HepG2 (cell line): Measurements from ENCODE around the gene RPL23. TPM values are rescaled to one million over a fixed set of nuclear protein-coding genes. Genes with fewer than 3 reads are reported as not detected.

Experiments
- BRD4 ChIP-seq: sonication (generic); formaldehyde crosslinking; IDR thresholded peaks from 2 replicates; pipeline ENCODE4 v1.4.0; 2020; ENCODE audit warnings: missing genetic modification reagents
- FOXC1 ChIP-seq: sonication (generic); formaldehyde crosslinking; IDR thresholded peaks from 2 replicates; pipeline ENCODE4 v1.8.0; 2022; ENCODE audit warnings: mild to moderate bottlenecking, missing genetic modification reagents, borderline replicate concordance
- GLI4 ChIP-seq: sonication (generic); formaldehyde crosslinking; IDR thresholded peaks from 2 replicates; pipeline ENCODE4 v1.5.1; 2020; ENCODE audit warnings: missing genetic modification reagents, mild to moderate bottlenecking, moderate library complexity, borderline replicate concordance
- KAT7 ChIP-seq: IDR thresholded peaks from 2 replicates; pipeline ENCODE4 v1.6.1; 2018; ENCODE audit warnings: borderline replicate concordance, missing compliant biosample characterization
- KAT8 ChIP-seq: IDR thresholded peaks from 2 replicates; pipeline ENCODE4 v1.6.1; 2016; ENCODE audit warnings: missing genetic modification reagents, missing compliant biosample characterization
- KMT2B ChIP-seq: IDR thresholded peaks from 2 replicates; pipeline ENCODE4 v1.6.1; 2016; ENCODE audit warnings: missing genetic modification reagents, missing compliant biosample characterization
- MTF2 ChIP-seq: sonication (generic); formaldehyde crosslinking; IDR thresholded peaks from 2 replicates; pipeline ENCODE4 v1.5.0; 2020; ENCODE audit warnings: missing genetic modification reagents, borderline replicate concordance
- NCOA1 ChIP-seq: sonication (generic); formaldehyde crosslinking; IDR thresholded peaks from 2 replicates; pipeline ENCODE4 v1.9.0; 2021; ENCODE audit warnings: missing genetic modification reagents
- RELA ChIP-seq: sonication (generic); formaldehyde crosslinking; IDR thresholded peaks from 2 replicates; pipeline ENCODE4 v1.4.0; 2020; ENCODE audit warnings: missing genetic modification reagents
- STAG1 ChIP-seq: sonication (generic); formaldehyde crosslinking; IDR thresholded peaks from 2 replicates; pipeline ENCODE4 v1.4.0; 2020; ENCODE audit warnings: missing genetic modification reagents
- ZNF20 ChIP-seq: sonication (generic); formaldehyde crosslinking; IDR thresholded peaks from 2 replicates; pipeline ENCODE4 v1.4.0; 2020; ENCODE audit warnings: mild to moderate bottlenecking, moderate library complexity, missing genetic modification reagents
- ZNF24 ChIP-seq: fragments of 450-650 bp; IDR thresholded peaks from 2 replicates; pipeline ENCODE4 v1.6.1; 2017; ENCODE audit warnings: antibody characterized with exemption, mild to moderate bottlenecking
- ZNF335 ChIP-seq: sonication (generic); formaldehyde crosslinking; IDR thresholded peaks from 2 replicates; pipeline ENCODE4 v1.4.0; 2020; ENCODE audit warnings: missing genetic modification reagents
- ZNF33A ChIP-seq: sonication (generic); formaldehyde crosslinking; IDR thresholded peaks from 2 replicates; pipeline ENCODE4 v1.5.1; 2020; ENCODE audit warnings: missing genetic modification reagents, mild to moderate bottlenecking, moderate library complexity, borderline replicate concordance
- ZNF501 ChIP-seq: sonication (generic); formaldehyde crosslinking; IDR thresholded peaks from 2 replicates; pipeline ENCODE4 v1.5.1; 2020; ENCODE audit warnings: mild to moderate bottlenecking, moderate library complexity, missing genetic modification reagents
- ZNF782 ChIP-seq: sonication (generic); formaldehyde crosslinking; IDR thresholded peaks from 2 replicates; pipeline ENCODE4 v1.4.0; 2020; ENCODE audit warnings: missing genetic modification reagents, mild to moderate bottlenecking, borderline replicate concordance
- ZSCAN22 ChIP-seq: sonication (generic); formaldehyde crosslinking; IDR thresholded peaks from 2 replicates; pipeline ENCODE4 v1.4.0; 2020; ENCODE audit warnings: mild to moderate bottlenecking, missing genetic modification reagents
- polyA plus RNA-seq, 8 experiments: library from polyadenylated mRNA; depleted of rRNA in 3 of 8; stranded (reverse) in 7 of 8; unstranded in 1 of 8; fragments of >200 nt; fragmentation: Illumina TruSeq in 4 of 8; extraction: Trizol in 4 of 8; gene quantifications; 2 replicates each; pipeline versions ENCODE4 v1.2.1 to v1.2.3, GENCODE V29; 2011 to 2016; ENCODE audit warnings: low read depth in 4 of 8, missing spikeins in 1 of 8, mixed read lengths in 1 of 8; ENCODE audit not compliant: insufficient read depth in 1 of 8
- total RNA-seq, 5 experiments: library from RNA; depleted of rRNA; stranded (reverse); fragments of >200 nt; fragmentation: Illumina TruSeq; extraction: Trizol; gene quantifications; 2 replicates each; pipeline ENCODE4 v1.2.3, GENCODE V29; 2016; ENCODE audit warnings: low read depth in 1 of 5
- TF ChIP-seq, protein P1 (sequence below): sonication (generic); formaldehyde crosslinking; IDR thresholded peaks from 2 replicates; pipeline ENCODE4 v1.8.0; 2022; ENCODE audit warnings: missing genetic modification reagents, low read depth, mild to moderate bottlenecking, borderline replicate concordance
- TF ChIP-seq, protein P2 (sequence below): sonication (generic); formaldehyde crosslinking; IDR thresholded peaks from 2 replicates; pipeline ENCODE4 v1.4.0; 2020; ENCODE audit warnings: mild to moderate bottlenecking, low read depth, missing genetic modification reagents
- TF ChIP-seq, protein P3 (sequence below): sonication (generic); formaldehyde crosslinking; IDR thresholded peaks from 2 replicates; pipeline ENCODE4 v1.5.1; 2020; ENCODE audit warnings: missing genetic modification reagents, mild to moderate bottlenecking, borderline replicate concordance
- TF ChIP-seq, protein P4 (sequence below): sonication (generic); formaldehyde crosslinking; IDR thresholded peaks from 2 replicates; pipeline ENCODE4 v1.5.1; 2020; ENCODE audit warnings: mild to moderate bottlenecking, moderate library complexity, missing genetic modification reagents

The RPL23 gene
- total and polyA plus RNA-seq, 2 of the 13 experiments (the other 11 are each of a cell fraction or from before 2014, with no cell fraction given): 2,790 to 4,860 TPM

DNA sequence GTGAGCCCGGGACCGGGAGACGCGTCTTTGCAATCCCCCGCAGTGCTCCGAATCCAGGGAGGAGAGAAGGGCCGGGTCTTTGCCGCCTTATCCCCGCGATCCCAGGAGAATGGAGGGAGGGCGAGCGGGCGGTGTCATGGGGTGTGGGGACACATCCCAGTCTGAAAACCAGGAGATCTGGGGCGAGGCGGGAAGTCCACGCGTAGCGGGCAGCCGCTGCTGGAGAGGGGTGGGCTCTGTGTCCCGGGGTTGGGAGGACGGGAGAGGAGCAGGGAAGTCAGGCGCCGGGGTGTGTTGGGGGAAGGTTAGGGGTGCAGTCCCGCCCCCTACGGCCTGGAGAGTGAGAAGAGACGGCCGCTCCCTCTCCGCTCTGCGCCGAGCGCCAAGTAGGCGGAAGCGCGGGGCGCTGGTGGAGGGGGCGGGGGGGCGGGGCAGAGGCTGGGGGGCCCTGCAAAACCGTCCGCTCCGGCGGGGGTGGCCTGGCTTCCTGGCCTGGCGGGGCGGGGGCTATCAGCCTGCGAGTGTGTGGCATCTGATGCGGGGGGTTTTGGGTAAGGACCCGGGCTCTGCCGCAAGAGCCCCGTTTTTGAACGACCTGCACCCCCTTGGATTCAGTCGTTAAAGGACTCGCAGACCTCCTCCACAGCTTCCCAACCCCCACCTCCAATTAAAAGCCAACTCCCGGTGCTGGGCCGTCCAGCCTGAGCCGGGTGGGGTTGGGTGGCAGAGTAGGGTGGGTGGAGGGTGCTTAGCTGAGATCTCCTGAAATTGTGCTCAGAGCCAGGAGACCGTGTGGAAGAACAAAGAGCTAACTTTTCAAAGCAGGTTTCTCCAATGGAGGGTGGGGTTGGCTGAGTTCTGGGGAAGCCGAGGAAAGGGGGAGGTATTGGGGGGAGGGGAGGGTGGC, 17.0 kb upstream of the RPL23 start (continued):
- TF ChIP-seq BRD4 (CRISPR knock-in tag) (no peak), STAG1 (CRISPR knock-in tag) (no peak), FOXC1 (CRISPR knock-in tag) (no peak), MTF2 (CRISPR knock-in tag) (no peak), KAT8 (CRISPR knock-in tag) (0 out of 2 replicates have a peak, but pooled peaks have one; percentile 8), ZNF782 (CRISPR knock-in tag) (peak; percentile 51; the same call in 1 of the 2 replicates), ZSCAN22 (CRISPR knock-in tag) (no peak), GLI4 (CRISPR knock-in tag) (no peak), KAT7 (no peak), ZNF24 (no peak), ZNF20 (no peak; the same call in 1 of the 2 replicates), ZNF501 (CRISPR knock-in tag) (no peak), NCOA1 (CRISPR knock-in tag) (no peak), ZNF335 (CRISPR knock-in tag) (no peak), KMT2B (CRISPR knock-in tag) (peak; percentile 15; the same call in 1 of the 2 replicates), RELA (CRISPR knock-in tag) (no peak), ZNF33A (CRISPR knock-in tag) (no peak)
- TF ChIP-seq, protein P1, sequence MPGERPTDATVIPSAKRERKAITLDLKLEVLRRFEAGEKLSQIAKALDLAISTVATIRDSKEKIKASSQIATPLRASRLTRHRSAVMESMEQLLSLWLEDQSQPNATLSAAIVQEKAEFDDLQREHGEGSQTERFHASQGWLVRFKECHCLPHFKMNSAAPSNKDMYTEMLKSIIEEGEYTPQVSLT (CRISPR knock-in tag): no peak
- TF ChIP-seq, protein P2, sequence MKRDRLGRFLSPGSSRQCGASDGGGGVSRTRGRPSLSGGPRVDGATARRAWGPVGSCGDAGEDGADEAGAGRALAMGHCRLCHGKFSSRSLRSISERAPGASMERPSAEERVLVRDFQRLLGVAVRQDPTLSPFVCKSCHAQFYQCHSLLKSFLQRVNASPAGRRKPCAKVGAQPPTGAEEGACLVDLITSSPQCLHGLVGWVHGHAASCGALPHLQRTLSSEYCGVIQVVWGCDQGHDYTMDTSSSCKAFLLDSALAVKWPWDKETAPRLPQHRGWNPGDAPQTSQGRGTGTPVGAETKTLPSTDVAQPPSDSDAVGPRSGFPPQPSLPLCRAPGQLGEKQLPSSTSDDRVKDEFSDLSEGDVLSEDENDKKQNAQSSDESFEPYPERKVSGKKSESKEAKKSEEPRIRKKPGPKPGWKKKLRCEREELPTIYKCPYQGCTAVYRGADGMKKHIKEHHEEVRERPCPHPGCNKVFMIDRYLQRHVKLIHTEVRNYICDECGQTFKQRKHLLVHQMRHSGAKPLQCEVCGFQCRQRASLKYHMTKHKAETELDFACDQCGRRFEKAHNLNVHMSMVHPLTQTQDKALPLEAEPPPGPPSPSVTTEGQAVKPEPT (CRISPR knock-in tag): no peak
- TF ChIP-seq, protein P3, sequence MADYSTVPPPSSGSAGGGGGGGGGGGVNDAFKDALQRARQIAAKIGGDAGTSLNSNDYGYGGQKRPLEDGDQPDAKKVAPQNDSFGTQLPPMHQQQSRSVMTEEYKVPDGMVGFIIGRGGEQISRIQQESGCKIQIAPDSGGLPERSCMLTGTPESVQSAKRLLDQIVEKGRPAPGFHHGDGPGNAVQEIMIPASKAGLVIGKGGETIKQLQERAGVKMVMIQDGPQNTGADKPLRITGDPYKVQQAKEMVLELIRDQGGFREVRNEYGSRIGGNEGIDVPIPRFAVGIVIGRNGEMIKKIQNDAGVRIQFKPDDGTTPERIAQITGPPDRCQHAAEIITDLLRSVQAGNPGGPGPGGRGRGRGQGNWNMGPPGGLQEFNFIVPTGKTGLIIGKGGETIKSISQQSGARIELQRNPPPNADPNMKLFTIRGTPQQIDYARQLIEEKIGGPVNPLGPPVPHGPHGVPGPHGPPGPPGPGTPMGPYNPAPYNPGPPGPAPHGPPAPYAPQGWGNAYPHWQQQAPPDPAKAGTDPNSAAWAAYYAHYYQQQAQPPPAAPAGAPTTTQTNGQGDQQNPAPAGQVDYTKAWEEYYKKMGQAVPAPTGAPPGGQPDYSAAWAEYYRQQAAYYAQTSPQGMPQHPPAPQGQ (CRISPR knock-in tag): no peak
- TF ChIP-seq, protein P4, sequence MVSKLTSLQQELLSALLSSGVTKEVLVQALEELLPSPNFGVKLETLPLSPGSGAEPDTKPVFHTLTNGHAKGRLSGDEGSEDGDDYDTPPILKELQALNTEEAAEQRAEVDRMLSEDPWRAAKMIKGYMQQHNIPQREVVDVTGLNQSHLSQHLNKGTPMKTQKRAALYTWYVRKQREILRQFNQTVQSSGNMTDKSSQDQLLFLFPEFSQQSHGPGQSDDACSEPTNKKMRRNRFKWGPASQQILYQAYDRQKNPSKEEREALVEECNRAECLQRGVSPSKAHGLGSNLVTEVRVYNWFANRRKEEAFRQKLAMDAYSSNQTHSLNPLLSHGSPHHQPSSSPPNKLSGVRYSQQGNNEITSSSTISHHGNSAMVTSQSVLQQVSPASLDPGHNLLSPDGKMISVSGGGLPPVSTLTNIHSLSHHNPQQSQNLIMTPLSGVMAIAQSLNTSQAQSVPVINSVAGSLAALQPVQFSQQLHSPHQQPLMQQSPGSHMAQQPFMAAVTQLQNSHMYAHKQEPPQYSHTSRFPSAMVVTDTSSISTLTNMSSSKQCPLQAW: peak; percentile 50; the same call in 1 of the 2 replicates
